ENCODE results near the gene CST4. TPM values are rescaled to one million over a fixed set of nuclear protein-coding genes. Genes with fewer than 3 reads are reported as not detected.

CST4 gene
- total and polyA plus RNA-seq, 2 experiments from 2014 or later = not detected

- ATAC-seq (no peak), DNase-seq (ENCODE audit: low spot score) (no peak)
- Mint-ChIP-seq H3K36me3 (ENCODE audit: low read depth) (peaks cover 3% of the 10 kb centered on the region; the same call in 1 of the 3 replicates), H3K4me3 (no peak overlapping the region), H3K27me3 (ENCODE audit: insufficient read depth, low read depth, poor library complexity) (peaks cover 8% of the 10 kb centered on the region), H3K9me3 (no peaks in the 10 kb centered on the region), H3K4me1 (peaks cover 30% of the 10 kb centered on the region), H3K27ac (no peak overlapping the region)
- H3K36me3 ChIP-seq (ENCODE audit: insufficient read depth) = no peaks in the 10 kb centered on the region
- H4K20me1 ChIP-seq (replicated peaks; ENCODE audit: insufficient read depth) = no peaks in the 10 kb centered on the region
- H3K4me1 ChIP-seq (ENCODE audit: insufficient read depth) = peaks cover 22% of the 10 kb centered on the region
- H3K4me3 ChIP-seq = no peak overlapping the region
- H3F3A ChIP-seq (replicated peaks; ENCODE audit: low read depth) = no peaks in the 10 kb centered on the region
- no peak overlapping the region for H2AFZ ChIP-seq
- TF ChIP-seq JUNB (IDR thresholded peaks at IDR 0.05; ENCODE audit: unreplicated experiment) (no peak), NANOG (IDR thresholded peaks at IDR 0.05; ENCODE audit: borderline replicate concordance) (no peak), ZNF462 (CRISPR knock-in tag; IDR thresholded peaks at IDR 0.05) (no peak), ZNF331 (CRISPR knock-in tag; IDR thresholded peaks at IDR 0.05; ENCODE audit: low read depth) (no peak), CREB1 (CRISPR knock-in tag; IDR thresholded peaks at IDR 0.05; ENCODE audit: low read depth) (no peak), ZNF114 (CRISPR knock-in tag; IDR thresholded peaks at IDR 0.05) (no peak), CTCF (conservative IDR thresholded peaks at IDR 0.05; ENCODE audit: low read depth in 2 of 2) (no peak), ETS1 (IDR thresholded peaks at IDR 0.05) (no peak), STAT1 (IDR thresholded peaks at IDR 0.05; ENCODE audit: unreplicated experiment) (no peak), EZH2 (IDR thresholded peaks at IDR 0.05; ENCODE audit: low read depth, unreplicated experiment) (no peak), POLR2AphosphoS5 (IDR thresholded peaks at IDR 0.05; ENCODE audit: low read depth) (no peak), EZH2phosphoT487 (IDR thresholded peaks at IDR 0.05; ENCODE audit: unreplicated experiment) (no peak), REST (IDR thresholded peaks at IDR 0.05; ENCODE audit: unreplicated experiment) (no peak)
- H3K4me2 ChIP-seq = no peak overlapping the region
- H3K79me2 ChIP-seq (replicated peaks; ENCODE audit: insufficient read depth) = no peaks in the 10 kb centered on the region
- H3K27ac ChIP-seq (ENCODE audit: low read depth) = no peak overlapping the region
- H3K9me2 ChIP-seq (ENCODE audit: insufficient read depth) = no peaks in the 10 kb centered on the region; the same call in 1 of the 2 replicates
- H3K27me3 ChIP-seq (ENCODE audit: insufficient read depth) = no peaks in the 10 kb centered on the region
Observed at GRCh38 chr20:23697947-23698346, 9.1 kb upstream of the CST4 start.

Data from GM23338 (cell line).